CD14-positive monocyte (primary cell): ENCODE measurements around the gene EFCAB10. TPM values are rescaled to one million over a fixed set of nuclear protein-coding genes. Genes with fewer than 3 reads are reported as not detected.

Experiments
- DNase-seq, 3 donors: peaks; one replicate each; pipeline ENCODE4 v3.0.0-alpha.2; 2011 to 2022
- H2AFZ ChIP-seq: 2 replicates; pipeline ENCODE4 v1.6.0; 2012; ENCODE audit warnings: mild to moderate bottlenecking, low read depth, low read length, inconsistent platforms; ENCODE audit not compliant: insufficient read depth, poor library complexity, severe bottlenecking
- H3K27ac ChIP-seq, 2 donors: 1 replicate in 1 of 2; 2 replicates in 1 of 2; pipeline ENCODE4 v1.5.1; 2012 to 2013; ENCODE audit warnings: low read length in 2 of 2, control low read depth in 1 of 2, inconsistent platforms in 1 of 2, low read depth in 1 of 2, mild to moderate bottlenecking in 1 of 2
- H3K27me3 ChIP-seq, 2 donors: one replicate each; pipeline versions ENCODE4 v1.6.0 to v1.6.1; 2011 to 2013; ENCODE audit warnings: low read length in 2 of 2; ENCODE audit not compliant: control insufficient read depth in 2 of 2, insufficient read depth in 2 of 2
- H3K36me3 ChIP-seq, 2 donors: replicated peaks in 1 of 2; 1 replicate in 1 of 2; 2 replicates in 1 of 2; pipeline versions ENCODE4 v1.5.1 to v1.6.1; 2012 to 2013; ENCODE audit warnings: low read length in 2 of 2, control low read depth in 1 of 2, inconsistent platforms in 1 of 2, mild to moderate bottlenecking in 1 of 2; ENCODE audit not compliant: insufficient read depth in 2 of 2, control insufficient read depth in 1 of 2
- H3K4me1 ChIP-seq, 2 donors: 1 replicate in 1 of 2; 2 replicates in 1 of 2; pipeline versions ENCODE4 v1.5.1 to v1.6.1; 2012 to 2013; ENCODE audit warnings: low read length in 2 of 2, control low read depth in 1 of 2, inconsistent platforms in 1 of 2, mild to moderate bottlenecking in 1 of 2, moderate library complexity in 1 of 2; ENCODE audit not compliant: insufficient read depth in 2 of 2, control insufficient read depth in 1 of 2
- H3K4me2 ChIP-seq: replicated peaks from 2 replicates; pipeline ENCODE3; 2012; ENCODE audit warnings: low read length, moderate library complexity, mild to moderate bottlenecking; ENCODE audit not compliant: poor library complexity, severe bottlenecking; ENCODE audit errors: extremely low read depth
- H3K4me3 ChIP-seq, 3 experiments: fragments of 200-600 bp in 1 of 3; sonication (generic) in 1 of 3; replicated peaks in 1 of 3; 1 replicate in 2 of 3; 2 replicates in 1 of 3; pipeline ENCODE4 v1.5.1; 2011 to 2013; ENCODE audit warnings: low read length in 3 of 3, mild to moderate bottlenecking in 3 of 3, control low read depth in 2 of 3, low read depth in 2 of 3, inconsistent platforms in 1 of 3, moderate library complexity in 1 of 3
- H3K79me2 ChIP-seq: 2 replicates; pipeline ENCODE4 v1.6.0; 2012; ENCODE audit warnings: mild to moderate bottlenecking, control low read depth, inconsistent platforms, low read length, moderate library complexity; ENCODE audit not compliant: insufficient read depth
- H3K9ac ChIP-seq: 2 replicates; pipeline ENCODE4 v1.6.0; 2017; ENCODE audit warnings: low read length, mild to moderate bottlenecking; ENCODE audit not compliant: insufficient read depth, poor library complexity, severe bottlenecking
- H3K9me3 ChIP-seq, 2 donors: replicated peaks in 1 of 2; 1 replicate in 1 of 2; 2 replicates in 1 of 2; pipeline versions ENCODE4 v1.5.1 to v1.6.1; 2012 to 2013; ENCODE audit warnings: low read length in 2 of 2, control low read depth in 1 of 2; ENCODE audit not compliant: control insufficient read depth in 1 of 2, insufficient read depth in 1 of 2
- H4K20me1 ChIP-seq: 2 replicates; pipeline ENCODE4 v1.6.0; 2012; ENCODE audit warnings: mild to moderate bottlenecking, low read length, control low read depth, moderate library complexity; ENCODE audit not compliant: insufficient read depth
- H3K27ac Mint-ChIP-seq, 7 donors: one replicate each; pipeline ENCODE4 v1.8.0; 2020; ENCODE audit warnings: mild to moderate bottlenecking in 7 of 7, mixed read lengths in 7 of 7, moderate library complexity in 6 of 7, inconsistent platforms in 2 of 7
- H3K27me3 Mint-ChIP-seq, 3 donors: one replicate each; pipeline ENCODE4 v1.8.0; 2021 to 2022; ENCODE audit warnings: low read depth in 3 of 3, mild to moderate bottlenecking in 3 of 3, mixed read lengths in 3 of 3, moderate library complexity in 3 of 3, inconsistent platforms in 1 of 3
- H3K36me3 Mint-ChIP-seq, 2 donors: one replicate each; pipeline ENCODE4 v1.8.0; 2020; ENCODE audit warnings: mixed read lengths in 2 of 2, inconsistent platforms in 1 of 2, mild to moderate bottlenecking in 1 of 2
- H3K4me1 Mint-ChIP-seq: one replicate; pipeline ENCODE4 v1.8.0; 2020; ENCODE audit warnings: mild to moderate bottlenecking, mixed read lengths
- H3K4me3 Mint-ChIP-seq, 2 donors: one replicate each; pipeline ENCODE4 v1.8.0; 2020; ENCODE audit warnings: mild to moderate bottlenecking in 2 of 2, mixed read lengths in 2 of 2, moderate library complexity in 1 of 2
- H3K9me3 Mint-ChIP-seq, 7 donors: one replicate each; pipeline ENCODE4 v1.8.0; 2020 to 2022; ENCODE audit warnings: mixed read lengths in 7 of 7, mild to moderate bottlenecking in 6 of 7, moderate library complexity in 6 of 7, inconsistent platforms in 2 of 7
- CTCF ChIP-seq: fragments of 200-600 bp; IDR thresholded peaks from one replicate; pipeline ENCODE4 v1.8.0; 2022; ENCODE audit warnings: antibody characterized with exemption, mild to moderate bottlenecking
- WGBS: methylation state at CpG from one replicate; pipeline ENCODE4 v1.1.5; 2013; ENCODE audit warnings: missing lambda C conversion rate; ENCODE audit not compliant: insufficient coverage; 5-methylcytosine and 5-hydroxymethylcytosine counted together
- intact Hi-C, 2 donors: fragments of 100-400 bp; cut with micrococcal nuclease; formaldehyde crosslinking; loops; one replicate each; pipeline versions ENCODE4 v1.15.0 to v1.15.1; 2023
- polyA plus RNA-seq, 3 donors: library from polyadenylated mRNA; depleted of rRNA in 1 of 3; unstranded in 2 of 3; stranded (reverse) in 1 of 3; fragments of 300-500 nt in 2 of 3; fragments of >200 nt in 1 of 3; fragmentation: Illumina TruSeq in 2 of 3; gene quantifications; 1 replicate in 2 of 3; 2 replicates in 1 of 3; pipeline ENCODE4 v1.2.3, GENCODE V29; 2012 to 2021

Gene EFCAB10
- polyA plus RNA-seq, 3 donors: not detected

- H3K79me2 ChIP-seq: no peaks in the 10 kb centered on the region
- Mint-ChIP-seq H3K4me3 (no peak overlapping the region), H3K36me3 (peaks cover 53 to 75% of the 10 kb centered on the region in 2 donors), H3K4me1 (no peaks in the 10 kb centered on the region), H3K27ac (no peak overlapping the region), H3K9me3 (no peaks in the 10 kb centered on the region), H3K27me3 (no peaks in the 10 kb centered on the region)
- intact Hi-C loops: no loop called here
- TF ChIP-seq CTCF: no peak
- no peak for DNase-seq
- no CpG with 5 or more reads among the region's 2 CpGs for WGBS
- peaks cover 64 to 76% of the 10 kb centered on the region in 2 donors for H3K36me3 ChIP-seq
- no peak overlapping the region for H3K9ac ChIP-seq
- H3K27ac ChIP-seq: no peak overlapping the region
- no peak overlapping the region for H3K4me3 ChIP-seq
- no peak overlapping the region for H2AFZ ChIP-seq
- no peaks in the 10 kb centered on the region for H3K4me1 ChIP-seq
- H3K9me3 ChIP-seq: no peaks in the 10 kb centered on the region
- H4K20me1 ChIP-seq: no peaks in the 10 kb centered on the region
- H3K4me2 ChIP-seq: no peak overlapping the region
- H3K27me3 ChIP-seq: no peaks in the 10 kb centered on the region
These were observed 14.3 kb downstream of the EFCAB10 start for GRCh38 chr7:105567024-105567423.

GRCh38 chr7:105565190-105565589, 16.1 kb downstream of the EFCAB10 start:
- no peak for TF ChIP-seq CTCF
- intact Hi-C loops: no loop called here
- Histone ChIP-seq H3K79me2 (no peaks in the 10 kb centered on the region), H4K20me1 (no peaks in the 10 kb centered on the region), H3K4me3 (no peak overlapping the region), H3K4me1 (no peaks in the 10 kb centered on the region), H3K27ac (no peak overlapping the region), H2AFZ (no peak overlapping the region), H3K36me3 (peaks cover 73 to 94% of the 10 kb centered on the region in 2 donors), H3K9me3 (no peaks in the 10 kb centered on the region), H3K9ac (no peak overlapping the region), H3K27me3 (no peaks in the 10 kb centered on the region), H3K4me2 (no peak overlapping the region)
- Mint-ChIP-seq H3K4me3 (no peak overlapping the region), H3K4me1 (no peaks in the 10 kb centered on the region), H3K27ac (no peak overlapping the region), H3K27me3 (peaks cover 0 to 2% (median 0%) of the 10 kb centered on the region in 3 donors), H3K9me3 (no peaks in the 10 kb centered on the region), H3K36me3 (peaks cover 59 to 90% of the 10 kb centered on the region in 2 donors)
- no peak for DNase-seq
- 91% methylated on average over 4 of the region's 4 CpGs for WGBS
